Mesodermal cell (in vitro differentiated cells): ENCODE data around the gene PSMC6.
"Not testable (repeated sequence)": the region's sequence is repeated elsewhere in the genome, so short reads cannot be mapped to it uniquely, and the experiment has no call there.

Experiments used
- H3K27ac ChIP-seq: 2 replicates; pipeline ENCODE4 v1.7.0; 2013; ENCODE audit warnings: mild to moderate bottlenecking, low read depth, low read length, moderate library complexity; ENCODE audit not compliant: severe bottlenecking
- H3K36me3 ChIP-seq: 2 replicates; pipeline ENCODE4 v1.7.1; 2013; ENCODE audit warnings: mild to moderate bottlenecking, low read length, moderate library complexity; ENCODE audit not compliant: control insufficient read depth, insufficient read depth
- H3K4me1 ChIP-seq: one replicate; pipeline ENCODE4 v1.7.1; 2013; ENCODE audit warnings: mild to moderate bottlenecking, low read length; ENCODE audit not compliant: insufficient read depth, control insufficient read depth, poor library complexity, severe bottlenecking
- H3K4me3 ChIP-seq: 2 replicates; pipeline ENCODE4 v1.7.0; 2013; ENCODE audit warnings: low read length, control low read depth, mild to moderate bottlenecking; ENCODE audit not compliant: insufficient read depth, poor library complexity, severe bottlenecking; ENCODE audit errors: extremely low read depth
- H3K9me3 ChIP-seq: 2 replicates; pipeline ENCODE4 v1.7.1; 2013; ENCODE audit warnings: mild to moderate bottlenecking, low read length, moderate library complexity; ENCODE audit not compliant: control insufficient read depth
- WGBS, 2 experiments: methylation state at CpG; one replicate each; pipeline ENCODE4 v1.1.5; 2013; ENCODE audit warnings: missing lambda C conversion rate in 2 of 2; ENCODE audit not compliant: insufficient coverage in 2 of 2; 5-methylcytosine and 5-hydroxymethylcytosine counted together

PSMC6 gene

DNA sequence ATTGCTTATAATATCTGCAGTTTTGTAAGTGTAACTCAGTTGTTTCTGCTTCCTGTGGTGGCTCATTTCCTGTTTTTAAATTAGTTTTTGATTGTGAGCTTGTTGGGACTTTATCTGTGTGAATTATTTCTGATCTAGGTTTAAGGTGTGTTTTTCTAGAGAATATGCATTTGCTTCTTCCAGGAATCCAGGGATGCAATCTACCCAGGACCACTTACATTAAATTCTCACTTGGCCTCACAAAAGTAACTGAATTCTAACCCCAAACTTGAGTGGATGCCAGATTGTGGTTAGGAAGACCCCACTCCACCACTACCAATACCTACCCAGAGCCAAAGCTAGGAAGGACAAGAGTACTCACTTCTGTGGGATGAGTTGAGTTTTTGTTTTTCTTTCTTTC, 34.9 kb downstream of the PSMC6 start:
- Histone ChIP-seq H3K9me3 (no peaks in the 10 kb centered on the region), H3K27ac (no peak overlapping the region), H3K4me1 (no peaks in the 10 kb centered on the region), H3K4me3 (no peak overlapping the region), H3K36me3 (peaks cover 13% of the 10 kb centered on the region)

DNA sequence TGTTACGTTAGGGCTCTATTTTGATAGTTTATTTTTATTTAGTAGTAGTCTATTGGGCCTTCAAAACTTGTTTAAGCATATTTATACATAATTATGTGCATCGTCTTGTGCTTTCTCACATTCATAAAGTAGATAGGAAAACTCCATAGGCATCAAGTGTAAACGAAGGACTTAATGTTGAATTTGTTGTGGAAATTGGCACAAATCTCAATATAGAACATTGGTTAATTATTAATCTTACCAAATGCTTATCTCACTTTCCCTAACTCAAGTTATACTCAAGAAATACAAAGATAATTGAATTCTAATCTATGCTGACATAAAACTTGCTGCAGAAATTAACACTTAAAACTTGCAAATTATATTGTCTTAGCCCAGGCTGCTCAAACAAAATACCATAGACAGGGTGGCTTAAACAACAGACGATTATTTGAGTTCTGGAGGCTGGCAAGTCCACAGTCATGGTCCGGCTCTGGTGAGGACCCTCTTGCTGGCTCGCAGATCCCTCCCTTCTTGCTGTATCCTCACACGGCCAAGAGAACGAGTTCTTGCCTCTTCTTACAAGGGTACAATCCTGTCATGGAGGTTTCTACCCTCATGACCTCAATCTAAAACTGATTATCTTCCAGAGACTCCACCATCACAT, 41.8 kb downstream of the PSMC6 start:
- H3K36me3 ChIP-seq, result peaks cover 27% of the 10 kb centered on the region

DNA sequence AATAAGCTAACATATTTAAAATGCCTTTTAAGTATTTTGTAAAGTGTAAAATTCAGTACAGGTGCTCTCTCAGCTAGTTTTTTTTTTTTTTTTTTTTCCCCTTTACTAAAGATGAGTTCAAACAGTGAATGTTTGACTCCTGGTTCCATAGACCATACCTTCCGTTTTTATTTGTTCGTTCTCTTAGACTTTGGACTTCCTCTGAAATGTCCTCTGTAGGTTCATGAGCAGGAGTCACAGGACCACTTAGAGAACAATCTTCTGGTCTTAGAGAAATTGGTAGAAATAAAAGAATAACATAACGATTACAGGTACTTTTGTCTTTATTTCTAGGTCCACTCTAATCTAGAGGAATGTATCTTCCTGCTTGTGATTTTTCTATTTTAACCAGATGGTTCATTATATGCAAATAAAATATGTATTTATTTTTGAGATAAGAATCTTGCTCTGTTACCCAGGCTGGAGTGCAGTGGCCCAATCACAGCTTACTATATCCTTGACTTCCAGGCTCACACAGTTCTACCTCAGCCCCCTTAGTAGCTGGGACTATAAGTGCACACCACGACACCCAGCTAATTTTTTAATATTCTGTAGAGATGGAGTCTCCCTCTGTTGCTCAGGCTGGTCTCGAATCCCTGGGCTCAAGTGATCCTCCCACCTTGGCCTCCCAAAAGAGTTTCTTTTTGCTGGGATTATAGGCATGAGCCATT, 48.8 kb downstream of the PSMC6 start:
- Histone ChIP-seq H3K4me1 (no peaks in the 10 kb centered on the region), H3K9me3 (no peaks in the 10 kb centered on the region), H3K27ac (no peak overlapping the region), H3K4me3 (no peak overlapping the region), H3K36me3 (peaks cover 11% of the 10 kb centered on the region)
- 100% methylated on average over 2 to 3 of the region's 5 CpGs for WGBS, 2 experiments

More for the DNA sequence above, 41.8 kb downstream of the PSMC6 start:
- H3K27ac ChIP-seq, result no peak overlapping the region
- H3K9me3 ChIP-seq, result no peaks in the 10 kb centered on the region
- no peak overlapping the region for H3K4me3 ChIP-seq
- WGBS, 2 experiments, result 93 to 95% methylated on average over 4 to 5 of the region's 8 CpGs
- no peaks in the 10 kb centered on the region for H3K4me1 ChIP-seq

DNA sequence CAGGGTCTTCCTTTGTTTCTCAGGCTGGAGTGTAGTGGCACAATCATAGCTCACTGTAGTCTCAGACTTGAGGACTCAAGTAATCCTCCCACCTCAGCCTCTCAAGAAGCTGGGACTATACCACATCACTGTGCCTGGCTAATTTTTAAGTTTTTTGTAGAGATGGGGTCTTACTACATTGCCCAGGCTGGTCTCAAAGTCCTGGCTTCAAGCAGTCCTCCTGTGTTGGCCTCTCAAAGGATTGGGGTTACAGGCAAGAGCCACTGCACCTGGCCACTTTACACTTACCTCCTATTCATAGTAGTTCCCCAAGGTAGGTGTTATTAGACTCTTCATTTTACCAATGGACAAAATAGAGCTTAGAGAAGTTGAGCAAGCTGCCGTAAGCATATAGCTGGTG, 52.1 kb downstream of the PSMC6 start:
- Histone ChIP-seq H3K4me3 (no peak overlapping the region), H3K36me3 (peaks cover 30% of the 10 kb centered on the region), H3K27ac (no peak overlapping the region), H3K4me1 (no peaks in the 10 kb centered on the region), H3K9me3 (no peaks in the 10 kb centered on the region)
- WGBS, 2 experiments, result no CpG with 5 or more reads among the region's 1 CpG

DNA sequence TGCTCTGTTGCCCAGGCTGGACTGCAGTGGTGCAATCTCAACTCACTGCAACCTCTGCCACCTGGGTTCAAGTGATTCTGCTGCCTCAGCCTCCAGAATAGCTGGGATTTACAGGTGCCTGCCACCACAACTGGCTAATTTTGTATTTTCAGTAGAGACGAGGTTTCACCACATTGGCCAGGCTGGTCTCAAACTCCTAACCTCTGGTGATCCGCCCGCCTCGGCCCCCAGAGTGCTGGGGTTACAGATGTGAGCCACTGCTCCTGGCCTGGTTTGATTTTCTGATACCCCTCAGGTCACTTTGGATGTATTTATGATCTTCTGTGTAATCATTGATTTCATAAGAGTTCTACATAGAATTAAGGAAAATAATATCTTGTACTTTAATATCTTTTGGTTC, 55.9 kb downstream of the PSMC6 start:
- H3K27ac ChIP-seq, H3K4me1 ChIP-seq, H3K9me3 ChIP-seq, H3K4me3 ChIP-seq: not testable (repeated sequence)
- H3K36me3 ChIP-seq, result peaks cover 51% of the 10 kb centered on the region
- WGBS, 2 experiments, result 83 to 96% methylated on average over 1 to 4 of the region's 4 CpGs

DNA sequence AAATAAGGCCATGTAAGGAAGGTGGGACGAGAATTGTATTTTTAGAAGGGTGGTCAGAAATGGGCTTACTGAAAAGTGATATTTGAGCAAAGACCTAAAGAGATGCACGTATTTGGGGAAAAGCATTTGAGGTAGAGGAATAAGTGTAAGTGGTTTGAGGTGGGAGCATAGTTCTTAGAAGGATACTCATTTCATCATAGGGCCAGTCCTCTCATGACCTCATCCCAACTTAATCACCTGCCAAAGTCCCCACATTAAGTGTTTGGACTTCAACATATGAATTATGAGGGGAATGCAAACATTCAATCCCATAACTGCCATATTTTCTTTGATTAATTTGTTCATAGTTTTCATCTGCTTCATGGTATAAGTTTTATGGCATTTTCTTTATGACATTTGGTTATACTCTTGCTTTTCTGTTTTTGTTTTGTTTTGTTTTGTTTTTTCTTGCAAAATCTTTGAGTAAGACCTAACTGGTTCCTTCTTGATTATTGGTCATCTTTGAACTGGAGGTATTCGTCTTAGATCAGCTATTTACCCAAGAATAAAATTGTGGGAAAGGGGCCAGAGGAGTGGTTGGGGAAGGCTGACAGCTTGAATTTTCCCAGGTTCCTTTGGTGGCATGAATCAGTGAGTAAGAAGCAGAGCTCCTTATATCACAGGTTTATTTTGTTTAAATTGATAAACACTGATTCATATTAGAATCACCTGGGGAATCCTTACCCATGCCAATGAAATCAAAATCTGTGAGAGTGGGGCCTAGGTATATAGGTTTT, 60.2 kb downstream of the PSMC6 start:
- H3K27ac ChIP-seq, result no peak overlapping the region
- no peaks in the 10 kb centered on the region for H3K9me3 ChIP-seq
- no peaks in the 10 kb centered on the region for H3K4me1 ChIP-seq
- H3K36me3 ChIP-seq, result peaks cover 55% of the 10 kb centered on the region
- WGBS, 2 experiments, result 89 to 100% methylated on average over 2 of the region's 3 CpGs
- H3K4me3 ChIP-seq, result no peak overlapping the region

DNA sequence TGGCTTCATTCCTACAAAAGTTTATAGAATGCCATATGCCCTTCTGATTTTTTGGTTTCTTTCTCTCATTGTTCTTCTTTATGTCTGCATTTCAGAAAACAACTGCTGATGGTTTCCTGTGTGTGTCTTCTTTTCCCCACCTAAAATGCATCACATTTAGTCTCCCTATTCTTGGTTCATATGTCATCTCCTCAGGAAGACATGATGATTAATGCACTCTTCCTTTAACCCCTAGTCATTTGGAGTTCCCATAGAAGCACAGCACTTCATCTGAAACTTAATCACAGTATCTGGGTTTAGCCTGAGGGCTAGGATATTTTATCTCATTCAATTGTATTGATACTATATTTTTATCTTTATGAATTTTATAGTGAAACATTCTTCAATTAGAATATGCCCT, 62.9 kb downstream of the PSMC6 start:
- H3K4me3 ChIP-seq, result no peak overlapping the region
- no peaks in the 10 kb centered on the region for H3K4me1 ChIP-seq
- H3K36me3 ChIP-seq, result peaks cover 53% of the 10 kb centered on the region
- H3K27ac ChIP-seq, result no peak overlapping the region
- no peaks in the 10 kb centered on the region for H3K9me3 ChIP-seq

DNA sequence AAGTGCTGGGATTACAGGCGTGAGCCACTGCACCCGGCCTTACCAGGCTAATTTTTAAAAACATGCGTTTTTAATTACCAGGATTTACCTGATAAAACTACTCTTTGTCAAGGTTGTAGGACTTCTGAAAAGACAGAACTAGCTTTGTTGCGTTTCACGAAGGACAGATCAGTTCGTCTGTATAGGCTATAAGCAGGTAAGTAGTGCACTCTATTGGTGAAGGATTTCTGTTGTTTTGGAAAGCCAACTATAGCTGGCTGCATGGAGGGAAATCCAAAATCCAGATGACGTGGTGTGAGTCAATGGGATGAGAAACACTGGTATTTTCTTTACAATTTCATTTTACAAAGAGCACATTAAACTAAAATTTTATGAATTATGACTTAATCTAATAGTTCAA, 69.8 kb downstream of the PSMC6 start:
- peaks cover 46% of the 10 kb centered on the region for H3K36me3 ChIP-seq
- H3K4me1 ChIP-seq, result no peaks in the 10 kb centered on the region
- H3K4me3 ChIP-seq, result no peak overlapping the region
- WGBS, 2 experiments, result 94 to 98% methylated on average over 6 of the region's 7 CpGs
- no peak overlapping the region for H3K27ac ChIP-seq
- no peaks in the 10 kb centered on the region for H3K9me3 ChIP-seq
